HG03457 (cell line): ENCODE data around the gene TEX28.
A peak's percentile ranks its signal among the peaks of the same experiment; 100 is the strongest.
"Not testable (repeated sequence)": the region's sequence is repeated elsewhere in the genome, so short reads cannot be mapped to it uniquely, and the experiment has no call there.

ENCODE experiments used
- ATAC-seq: cut with Tn5 transposase; IDR thresholded peaks from one replicate; pipeline ENCODE4 v1.9.1; 2021; ENCODE audit warnings: moderate number of reproducible peaks; ENCODE audit not compliant: unreplicated experiment

TEX28 gene

GRCh38 chrX:154294791-154295574 is at the start of gene TEX28:
Gene TEX28 (minus strand): TSS chrX:154295124. CDS start chrX:154292117, 3,007 bp downstream.
- ATAC-seq, result no peak

- ATAC-seq, result peak; percentile 32
These were observed 48.7 kb upstream of the TEX28 start for GRCh38 chrX:154343620-154344019.

GRCh38 chrX:154343063-154343462 is 48.1 kb upstream of the TEX28 start:
- not testable (repeated sequence) for ATAC-seq

GRCh38 chrX:154341399-154342298 is 46.7 kb upstream of the TEX28 start:
- peak; percentile 57 for ATAC-seq

- no peak for ATAC-seq
These were observed 39.6 kb upstream of the TEX28 start for GRCh38 chrX:154334496-154334895.

GRCh38 chrX:154333837-154334271 is 38.9 kb upstream of the TEX28 start:
- ATAC-seq, result no peak

GRCh38 chrX:154333116-154333515 is 38.2 kb upstream of the TEX28 start:
- ATAC-seq, result no peak

GRCh38 chrX:154332561-154332960 is 37.6 kb upstream of the TEX28 start:
- no peak for ATAC-seq

GRCh38 chrX:154329294-154329693 is 34.4 kb upstream of the TEX28 start:
- no peak for ATAC-seq

GRCh38 chrX:154328646-154329045 is 33.7 kb upstream of the TEX28 start:
- ATAC-seq, result no peak

- no peak for ATAC-seq
These were observed 32.3 kb upstream of the TEX28 start for GRCh38 chrX:154327038-154327820.

GRCh38 chrX:154325541-154325940 is 30.6 kb upstream of the TEX28 start:
- no peak for ATAC-seq

GRCh38 chrX:154323537-154323936 is 28.6 kb upstream of the TEX28 start:
- no peak for ATAC-seq

GRCh38 chrX:154322890-154323289 is 28.0 kb upstream of the TEX28 start:
- ATAC-seq, result no peak

- ATAC-seq, result no peak
These were observed 26.7 kb upstream of the TEX28 start for GRCh38 chrX:154321594-154321993.

- no peak for ATAC-seq
These were observed 26.2 kb upstream of the TEX28 start for GRCh38 chrX:154321152-154321551.

- ATAC-seq, result no peak
These were observed 25.5 kb upstream of the TEX28 start for GRCh38 chrX:154320406-154320805.

GRCh38 chrX:154317391-154317995 is 22.6 kb upstream of the TEX28 start:
- ATAC-seq, result no peak

- no peak for ATAC-seq
These were observed 20.5 kb upstream of the TEX28 start for GRCh38 chrX:154315416-154315815.

- ATAC-seq, result no peak
These were observed 18.2 kb upstream of the TEX28 start for GRCh38 chrX:154313147-154313546.

- no peak for ATAC-seq
These were observed 17.2 kb upstream of the TEX28 start for GRCh38 chrX:154312116-154312515.
